Naive B cell (primary cell): ENCODE results near the gene CLDN8. TPM values are rescaled to one million over a fixed set of nuclear protein-coding genes. Genes with fewer than 3 reads are reported as not detected.

ENCODE experiments used
- ATAC-seq, 2 donors: fragments of 150-1000 bp; cut with Tn5 transposase; 2 replicates each; pipeline ENCODE4 v1.10.0; 2021; ENCODE audit warnings: low read depth in 2 of 2, mild to moderate bottlenecking in 2 of 2, moderate library complexity in 2 of 2
- DNase-seq: peaks from one replicate; pipeline ENCODE4 v3.0.0; 2022
- H3K27ac Mint-ChIP-seq, 6 donors: one replicate each; pipeline ENCODE4 v1.8.0; 2020 to 2022; ENCODE audit warnings: mild to moderate bottlenecking in 6 of 6, mixed read lengths in 6 of 6, moderate library complexity in 5 of 6, inconsistent platforms in 2 of 6
- H3K27me3 Mint-ChIP-seq, 3 donors: one replicate each; pipeline ENCODE4 v1.8.0; 2021 to 2022; ENCODE audit warnings: mixed read lengths in 3 of 3, mild to moderate bottlenecking in 1 of 3
- H3K36me3 Mint-ChIP-seq, 2 donors: one replicate each; pipeline ENCODE4 v1.8.0; 2020 to 2022; ENCODE audit warnings: mixed read lengths in 2 of 2, inconsistent platforms in 1 of 2, mild to moderate bottlenecking in 1 of 2
- H3K4me1 Mint-ChIP-seq, 3 donors: one replicate each; pipeline ENCODE4 v1.8.0; 2020 to 2022; ENCODE audit warnings: mixed read lengths in 3 of 3, inconsistent platforms in 1 of 3, mild to moderate bottlenecking in 1 of 3, moderate library complexity in 1 of 3
- H3K4me3 Mint-ChIP-seq, 8 donors: one replicate each; pipeline ENCODE4 v1.8.0; 2020 to 2022; ENCODE audit warnings: mild to moderate bottlenecking in 8 of 8, mixed read lengths in 8 of 8, moderate library complexity in 8 of 8, inconsistent platforms in 2 of 8
- H3K9me3 Mint-ChIP-seq, 7 donors: one replicate each; pipeline ENCODE4 v1.8.0; 2020 to 2022; ENCODE audit warnings: mixed read lengths in 7 of 7, mild to moderate bottlenecking in 5 of 7, inconsistent platforms in 2 of 7, moderate library complexity in 1 of 7
- polyA plus RNA-seq, 6 donors: library from polyadenylated mRNA; unstranded; fragments of 300-500 nt; fragmentation: Illumina TruSeq; gene quantifications; one replicate each; pipeline ENCODE4 v1.2.3, GENCODE V29; 2021; ENCODE audit warnings: low read depth in 6 of 6

CLDN8 gene
- polyA plus RNA-seq, 6 donors from 2014 or later, result not detected

- Mint-ChIP-seq H3K4me3 (no peak overlapping the region), H3K4me1 (no peaks in the 10 kb centered on the region), H3K27me3 (no peaks in the 10 kb centered on the region), H3K27ac (no peak overlapping the region), H3K9me3 (peaks cover 0 to 19% (median 3%) of the 10 kb centered on the region in 7 donors), H3K36me3 (no peaks in the 10 kb centered on the region)
- DNase-seq (no peak), ATAC-seq (no peak)
Observed at GRCh38 chr21:30232011-30232410, 16.1 kb upstream of the CLDN8 start.

- no peaks in the 10 kb centered on the region for H3K27me3 Mint-ChIP-seq
- H3K36me3 Mint-ChIP-seq, result no peaks in the 10 kb centered on the region
- peaks cover 0 to 6% (median 2%) of the 10 kb centered on the region in 7 donors for H3K9me3 Mint-ChIP-seq
- H3K4me1 Mint-ChIP-seq, result no peaks in the 10 kb centered on the region
- H3K4me3 Mint-ChIP-seq, result no peak overlapping the region
- ATAC-seq (no peak), DNase-seq (no peak)
- no peak overlapping the region for H3K27ac Mint-ChIP-seq
Observed at GRCh38 chr21:30227633-30228404, 11.9 kb upstream of the CLDN8 start.

GRCh38 chr21:30227128-30227527 lies 11.2 kb upstream of the CLDN8 start:
- no peak overlapping the region for H3K27ac Mint-ChIP-seq
- H3K27me3 Mint-ChIP-seq, result no peaks in the 10 kb centered on the region
- peaks cover 0 to 6% (median 3%) of the 10 kb centered on the region in 7 donors for H3K9me3 Mint-ChIP-seq
- no peaks in the 10 kb centered on the region for H3K36me3 Mint-ChIP-seq
- ATAC-seq (no peak), DNase-seq (no peak)
- no peaks in the 10 kb centered on the region for H3K4me1 Mint-ChIP-seq
- H3K4me3 Mint-ChIP-seq, result no peak overlapping the region

- no peak overlapping the region for H3K27ac Mint-ChIP-seq
- H3K9me3 Mint-ChIP-seq, result peaks cover 0 to 2% (median 0%) of the 10 kb centered on the region in 7 donors
- no peaks in the 10 kb centered on the region for H3K4me1 Mint-ChIP-seq
- H3K4me3 Mint-ChIP-seq, result no peak overlapping the region
- no peak for ATAC-seq
- DNase-seq, result no peak
- no peaks in the 10 kb centered on the region for H3K36me3 Mint-ChIP-seq
- no peaks in the 10 kb centered on the region for H3K27me3 Mint-ChIP-seq
Observed at GRCh38 chr21:30223596-30223995, 7.7 kb upstream of the CLDN8 start.

- DNase-seq (no peak), ATAC-seq (no peak)
- Mint-ChIP-seq H3K4me3 (peak overlapping the region in 1 of 8 donors; percentile 30), H3K9me3 (peaks cover 0 to 2% (median 0%) of the 10 kb centered on the region in 7 donors), H3K27me3 (no peaks in the 10 kb centered on the region), H3K4me1 (no peaks in the 10 kb centered on the region), H3K36me3 (no peaks in the 10 kb centered on the region), H3K27ac (no peak overlapping the region)
Observed at GRCh38 chr21:30222724-30223123, 6.8 kb upstream of the CLDN8 start.

- no peaks in the 10 kb centered on the region for H3K4me1 Mint-ChIP-seq
- no peak overlapping the region for H3K27ac Mint-ChIP-seq
- ATAC-seq, result no peak
- no peaks in the 10 kb centered on the region for H3K27me3 Mint-ChIP-seq
- peaks cover 0 to 9% (median 0%) of the 10 kb centered on the region in 7 donors for H3K9me3 Mint-ChIP-seq
- no peak overlapping the region for H3K4me3 Mint-ChIP-seq
- no peaks in the 10 kb centered on the region for H3K36me3 Mint-ChIP-seq
- no peak for DNase-seq
Observed at GRCh38 chr21:30211071-30211470, 4.8 kb downstream of the CLDN8 start.

- Mint-ChIP-seq H3K4me3 (no peak overlapping the region), H3K36me3 (no peaks in the 10 kb centered on the region), H3K27ac (no peak overlapping the region), H3K27me3 (no peaks in the 10 kb centered on the region), H3K9me3 (peaks cover 0 to 9% (median 0%) of the 10 kb centered on the region in 7 donors), H3K4me1 (no peaks in the 10 kb centered on the region)
- DNase-seq (no peak), ATAC-seq (no peak)
Observed at GRCh38 chr21:30209601-30210000, 6.3 kb downstream of the CLDN8 start.

GRCh38 chr21:30207252-30207579 lies 8.7 kb downstream of the CLDN8 start:
- Mint-ChIP-seq H3K27ac (no peak overlapping the region), H3K4me1 (no peaks in the 10 kb centered on the region), H3K9me3 (peaks cover 0 to 9% (median 0%) of the 10 kb centered on the region in 7 donors), H3K27me3 (no peaks in the 10 kb centered on the region), H3K4me3 (no peak overlapping the region), H3K36me3 (no peaks in the 10 kb centered on the region)
- ATAC-seq (no peak), DNase-seq (no peak)

- H3K9me3 Mint-ChIP-seq, result peaks cover 0 to 9% (median 2%) of the 10 kb centered on the region in 7 donors
- no peak for DNase-seq
- no peak overlapping the region for H3K4me3 Mint-ChIP-seq
- H3K27ac Mint-ChIP-seq, result no peak overlapping the region
- no peaks in the 10 kb centered on the region for H3K36me3 Mint-ChIP-seq
- H3K4me1 Mint-ChIP-seq, result no peaks in the 10 kb centered on the region
- no peaks in the 10 kb centered on the region for H3K27me3 Mint-ChIP-seq
- no peak for ATAC-seq
Observed at GRCh38 chr21:30206551-30207251, 9.2 kb downstream of the CLDN8 start.

GRCh38 chr21:30200000-30200399 lies 15.9 kb downstream of the CLDN8 start:
- DNase-seq (no peak), ATAC-seq (no peak)
- Mint-ChIP-seq H3K27me3 (no peaks in the 10 kb centered on the region), H3K9me3 (peaks cover 0 to 7% (median 4%) of the 10 kb centered on the region in 7 donors), H3K4me1 (no peaks in the 10 kb centered on the region), H3K36me3 (no peaks in the 10 kb centered on the region), H3K27ac (no peak overlapping the region), H3K4me3 (no peak overlapping the region)

- no peaks in the 10 kb centered on the region for H3K27me3 Mint-ChIP-seq
- H3K36me3 Mint-ChIP-seq, result no peaks in the 10 kb centered on the region
- DNase-seq, result no peak
- H3K4me3 Mint-ChIP-seq, result no peak overlapping the region
- H3K9me3 Mint-ChIP-seq, result peaks cover 0 to 9% (median 0%) of the 10 kb centered on the region in 7 donors
- H3K4me1 Mint-ChIP-seq, result no peaks in the 10 kb centered on the region
- H3K27ac Mint-ChIP-seq, result no peak overlapping the region
- no peak for ATAC-seq
Observed at GRCh38 chr21:30194701-30195299, 21.1 kb downstream of the CLDN8 start.

GRCh38 chr21:30193201-30193600 lies 22.7 kb downstream of the CLDN8 start:
- Mint-ChIP-seq H3K27me3 (no peaks in the 10 kb centered on the region), H3K4me3 (no peak overlapping the region), H3K36me3 (no peaks in the 10 kb centered on the region), H3K9me3 (peaks cover 0 to 9% (median 0%) of the 10 kb centered on the region in 7 donors), H3K4me1 (no peaks in the 10 kb centered on the region), H3K27ac (no peak overlapping the region)
- ATAC-seq, result no peak
- no peak for DNase-seq

GRCh38 chr21:30190554-30190953 lies 25.3 kb downstream of the CLDN8 start:
- H3K4me1 Mint-ChIP-seq, result no peaks in the 10 kb centered on the region
- ATAC-seq, result no peak
- DNase-seq, result no peak
- no peak overlapping the region for H3K27ac Mint-ChIP-seq
- H3K36me3 Mint-ChIP-seq, result no peaks in the 10 kb centered on the region
- peaks cover 0 to 9% (median 0%) of the 10 kb centered on the region in 7 donors for H3K9me3 Mint-ChIP-seq
- no peak overlapping the region for H3K4me3 Mint-ChIP-seq
- H3K27me3 Mint-ChIP-seq, result no peaks in the 10 kb centered on the region

GRCh38 chr21:30189773-30190172 lies 26.1 kb downstream of the CLDN8 start:
- Mint-ChIP-seq H3K27ac (no peak overlapping the region), H3K27me3 (no peaks in the 10 kb centered on the region)

More at GRCh38 chr21:30189773-30190172, 26.1 kb downstream of the CLDN8 start:
- Mint-ChIP-seq H3K36me3 (no peaks in the 10 kb centered on the region), H3K4me1 (no peaks in the 10 kb centered on the region), H3K4me3 (no peak overlapping the region), H3K9me3 (peaks cover 0 to 9% (median 0%) of the 10 kb centered on the region in 7 donors)
- DNase-seq, result no peak
- no peak for ATAC-seq
